Stimulated activated CD8-positive, alpha-beta memory T cell treated with anti-CD3 and anti-CD28 coated beads, Interleukin-4, amount 100 ng/mL, for 48 hours (primary cell): ENCODE measurements around the gene FRAS1.
"Not testable (repeated sequence)": the region's sequence is repeated elsewhere in the genome, so short reads cannot be mapped to it uniquely, and the experiment has no call there.

Source experiments
- DNase-seq: peaks from one replicate; pipeline ENCODE4 v3.0.0-alpha.2; 2020

FRAS1 gene

DNA sequence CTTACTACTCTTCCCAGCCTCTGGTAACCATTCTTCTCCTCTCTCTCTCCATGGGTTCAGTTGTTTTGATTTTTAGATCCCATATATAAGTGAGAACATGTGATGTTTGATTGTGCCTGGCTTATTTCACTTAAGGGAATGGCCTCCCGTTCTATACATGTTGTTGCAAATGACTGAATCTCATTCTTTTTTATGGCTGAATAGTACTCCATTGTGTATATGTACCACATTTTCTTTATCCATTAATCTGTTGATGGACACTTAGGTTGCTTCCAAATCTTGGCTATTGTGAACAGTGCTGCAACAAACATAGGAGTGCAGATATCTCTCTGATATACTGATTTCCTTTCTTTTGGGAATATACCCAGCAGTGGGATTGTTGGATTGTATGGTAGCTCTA is 410.1 kb downstream of the FRAS1 start:
- not testable (repeated sequence) for DNase-seq

DNA sequence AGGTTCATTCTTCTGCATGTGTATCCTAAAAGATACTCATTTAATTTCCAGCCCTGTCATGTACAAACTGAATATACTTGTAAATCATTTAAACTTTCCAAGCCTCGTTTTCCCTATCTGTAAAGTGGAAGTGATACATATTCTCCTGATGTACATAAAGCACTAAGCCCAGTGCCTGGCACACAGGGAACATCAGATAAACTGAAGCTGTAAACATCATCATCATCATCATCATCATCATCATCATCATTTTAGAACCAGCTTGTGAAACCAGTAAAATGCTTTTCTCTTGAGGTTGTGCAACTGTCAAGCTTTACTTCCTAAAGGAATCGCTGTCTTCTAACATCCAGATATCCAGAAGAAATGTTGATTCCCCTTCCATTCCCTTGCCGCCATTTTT is 411.1 kb downstream of the FRAS1 start:
- DNase-seq, result no peak

DNA sequence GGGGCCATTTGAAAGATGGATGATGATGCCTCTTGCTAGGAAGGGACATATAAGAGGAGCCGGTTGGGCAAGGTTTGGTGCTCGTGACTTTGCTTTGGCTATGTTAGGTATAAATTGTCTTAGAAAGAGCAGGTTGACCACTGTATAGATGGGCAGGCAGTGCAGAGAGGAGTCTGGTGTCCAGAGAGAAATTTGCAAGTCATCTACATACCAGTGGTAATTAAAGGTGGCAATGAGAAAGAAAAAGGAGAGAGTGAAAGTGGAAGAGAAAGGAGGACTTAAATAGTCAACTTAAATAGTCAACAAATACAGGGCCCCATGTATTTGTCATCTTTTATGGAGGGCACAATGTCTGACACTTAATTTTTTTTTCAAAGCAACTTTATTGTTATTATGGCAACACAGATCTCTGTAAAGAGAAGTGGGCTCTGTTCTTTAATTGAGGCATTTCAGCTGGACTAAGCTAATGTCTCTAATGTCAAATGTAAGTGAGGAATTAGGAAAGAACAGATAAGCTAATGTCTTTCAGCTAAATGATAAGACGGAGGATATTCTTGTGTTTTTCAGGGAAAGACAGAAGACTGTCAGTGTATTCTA is 419.1 kb downstream of the FRAS1 start:
- DNase-seq, result no peak

DNA sequence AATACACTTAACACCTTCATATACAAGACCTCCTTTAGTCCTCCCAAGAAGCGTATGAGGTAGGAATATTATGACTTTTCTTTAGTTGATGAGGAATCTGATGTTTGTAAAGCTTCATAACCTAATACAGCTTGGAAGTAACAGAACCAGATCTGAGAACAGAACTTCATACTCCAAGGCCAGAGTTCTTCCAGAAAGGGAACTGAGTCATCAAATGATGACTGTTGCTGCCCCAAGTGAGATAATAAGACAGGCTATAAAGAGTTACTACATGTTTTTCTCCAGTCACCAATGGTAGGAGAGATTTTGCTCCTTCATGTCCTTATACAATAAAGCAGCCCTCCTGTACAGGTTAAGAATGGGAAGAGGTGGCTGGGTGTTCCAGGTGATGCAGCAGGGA is 420.2 kb downstream of the FRAS1 start:
- DNase-seq, result no peak

DNA sequence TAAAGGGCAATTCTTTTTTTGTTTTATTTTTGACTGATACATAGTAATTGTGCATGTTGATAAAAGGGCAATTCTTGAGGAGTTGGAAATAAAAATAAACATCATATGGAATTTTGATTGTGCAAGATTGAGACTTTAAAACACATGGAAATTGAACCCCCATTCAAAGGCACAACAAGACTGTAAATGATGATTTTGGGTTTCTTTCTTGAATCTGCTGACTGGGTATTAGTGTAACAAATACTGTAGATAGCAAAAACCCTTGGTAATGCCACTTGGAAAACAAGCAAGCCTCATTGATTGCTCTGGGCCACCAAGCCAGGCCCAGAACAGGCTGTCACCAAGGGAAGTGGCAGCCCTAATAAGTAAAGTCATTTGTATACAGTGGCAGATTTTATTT is 421.4 kb downstream of the FRAS1 start:
- no peak for DNase-seq

DNA sequence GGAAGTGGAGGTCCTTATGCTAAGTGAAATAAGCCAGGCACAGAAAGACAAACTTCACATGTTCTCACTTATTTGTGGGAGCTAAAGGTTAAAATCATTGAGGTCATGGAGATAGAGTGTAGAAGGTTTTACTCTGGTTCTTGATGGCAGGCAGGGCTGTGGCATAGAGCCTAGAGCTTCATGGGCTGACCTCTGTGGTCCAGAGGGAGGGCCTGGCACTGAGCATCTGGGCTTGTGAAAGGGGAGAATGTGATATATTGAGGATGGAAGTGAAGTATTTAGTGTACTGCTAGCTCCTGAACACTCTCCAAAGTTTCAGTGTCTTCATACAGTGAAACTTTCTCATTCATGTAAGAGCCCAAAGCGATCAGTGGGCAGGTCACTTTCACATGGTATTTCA is 423.2 kb downstream of the FRAS1 start:
- no peak for DNase-seq

DNA sequence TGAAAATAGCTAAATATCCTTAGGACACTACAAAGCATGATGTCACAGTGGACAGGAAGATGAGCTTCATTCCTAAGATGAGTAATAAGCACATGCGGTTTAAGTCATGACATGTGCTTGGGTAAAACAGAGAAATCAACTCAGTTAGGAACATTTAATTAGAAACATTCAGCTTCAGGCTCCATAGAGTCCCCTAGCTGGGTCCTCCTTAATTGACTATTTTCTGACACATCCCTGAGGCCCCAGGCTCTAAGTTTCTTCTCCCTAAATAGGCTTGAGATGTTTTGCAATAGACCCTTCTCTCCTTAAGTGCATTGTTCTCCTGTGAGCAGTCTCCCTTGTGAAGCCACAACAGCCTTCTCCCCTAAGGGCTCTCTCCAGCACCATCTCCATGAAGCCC is 424.1 kb downstream of the FRAS1 start:
- DNase-seq, result no peak

DNA sequence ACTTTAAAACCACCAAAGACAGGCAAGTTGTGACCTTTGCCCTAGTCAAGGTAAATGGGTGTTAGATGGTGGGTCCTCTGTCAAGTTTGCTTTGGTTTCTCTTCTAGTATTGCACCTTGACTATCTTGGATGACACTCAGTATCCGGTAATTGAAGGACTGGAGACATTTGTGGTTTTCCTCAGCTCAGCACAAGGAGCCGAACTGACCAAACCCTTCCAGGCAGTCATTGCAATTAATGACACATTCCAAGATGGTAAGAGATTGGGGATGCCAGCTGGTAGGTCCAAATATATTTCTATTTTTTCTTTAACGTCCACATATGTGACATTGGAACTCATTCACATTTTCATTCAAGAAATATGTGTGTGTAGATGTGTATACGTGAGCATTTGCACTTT is 425.2 kb downstream of the FRAS1 start:
- DNase-seq, result no peak

DNA sequence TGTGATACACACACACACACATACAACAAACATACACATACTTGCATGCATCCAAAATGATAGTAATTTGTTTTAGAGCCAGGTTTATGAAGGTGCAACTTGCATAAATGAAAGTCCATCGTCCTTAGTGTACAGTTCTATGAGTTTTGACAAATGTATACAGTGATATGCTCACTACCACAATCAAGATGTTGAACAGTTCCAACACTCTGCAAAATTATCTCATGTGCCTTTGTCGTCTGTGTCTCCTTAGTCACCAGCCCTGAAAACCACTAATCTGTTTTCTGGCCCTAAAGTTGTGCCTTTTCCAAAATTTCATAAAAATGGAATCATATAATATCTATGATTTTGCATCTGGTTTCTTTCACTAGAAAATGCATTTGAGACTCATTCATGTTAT is 426.7 kb downstream of the FRAS1 start:
- DNase-seq, result no peak

DNA sequence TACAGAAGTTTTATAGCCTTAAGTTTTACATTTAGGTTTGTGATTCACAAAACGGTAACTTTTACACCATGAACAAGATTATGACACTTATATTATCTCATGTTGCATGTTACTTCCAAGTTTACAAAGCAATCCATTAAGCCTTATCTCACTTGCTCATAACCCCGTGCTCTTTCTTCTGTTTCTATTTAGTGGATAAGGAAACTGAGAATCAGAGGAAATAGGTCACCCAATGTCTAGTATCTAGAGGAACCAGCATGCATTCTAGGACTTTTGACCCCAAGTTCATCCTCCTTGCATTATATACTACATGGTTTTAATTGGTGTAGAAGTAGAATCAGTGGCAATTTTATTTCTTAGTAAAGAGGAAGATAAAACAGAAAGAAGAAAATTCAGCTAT is 427.5 kb downstream of the FRAS1 start:
- no peak for DNase-seq

DNA sequence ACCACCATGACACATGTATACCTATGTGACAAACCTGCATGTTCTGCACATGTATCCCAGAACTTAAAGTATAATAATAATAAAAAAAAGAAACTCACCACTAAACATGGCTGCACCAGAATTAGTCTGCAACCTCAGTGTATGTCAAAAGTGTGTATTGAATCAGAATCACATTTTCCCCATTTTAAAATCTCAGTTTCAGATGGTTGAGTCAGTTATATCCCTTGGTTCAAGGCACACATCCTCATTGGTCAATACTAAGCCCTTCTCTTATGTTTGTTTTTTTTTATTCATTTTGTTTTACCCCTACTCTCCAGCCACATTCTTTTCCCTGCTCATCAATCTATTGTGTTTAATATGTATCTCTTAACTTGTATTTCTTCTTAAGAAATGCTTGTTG is 436.6 kb downstream of the FRAS1 start:
- no peak for DNase-seq

DNA sequence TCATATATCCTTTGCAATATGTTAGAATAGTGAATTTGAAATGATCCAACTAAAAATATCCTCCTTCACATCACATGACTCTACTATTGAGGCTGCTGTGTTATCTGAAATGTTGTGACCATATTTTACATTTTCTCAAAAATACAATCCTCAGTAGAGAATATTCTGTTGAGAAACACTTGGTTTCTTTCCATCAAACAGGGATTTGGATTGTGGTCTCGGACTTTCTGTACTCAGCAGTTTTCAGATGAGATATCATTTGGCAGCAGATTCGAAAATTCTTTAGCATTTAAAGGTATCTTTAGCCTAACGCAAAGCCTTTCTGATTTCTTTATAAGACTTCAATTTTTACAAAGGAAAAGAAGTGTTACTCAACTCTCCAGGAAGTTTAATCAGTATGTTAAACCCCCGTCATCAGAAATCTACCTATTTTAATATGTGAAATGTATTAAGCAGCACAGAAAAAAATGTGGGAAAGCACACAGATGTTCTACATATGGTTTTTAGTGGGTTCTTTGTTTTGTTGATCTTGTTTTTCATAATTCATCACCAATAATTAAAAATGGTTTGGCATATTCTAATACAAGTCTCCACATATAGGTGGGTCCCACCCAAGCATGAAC is 439.0 kb downstream of the FRAS1 start:
- no peak for DNase-seq

DNA sequence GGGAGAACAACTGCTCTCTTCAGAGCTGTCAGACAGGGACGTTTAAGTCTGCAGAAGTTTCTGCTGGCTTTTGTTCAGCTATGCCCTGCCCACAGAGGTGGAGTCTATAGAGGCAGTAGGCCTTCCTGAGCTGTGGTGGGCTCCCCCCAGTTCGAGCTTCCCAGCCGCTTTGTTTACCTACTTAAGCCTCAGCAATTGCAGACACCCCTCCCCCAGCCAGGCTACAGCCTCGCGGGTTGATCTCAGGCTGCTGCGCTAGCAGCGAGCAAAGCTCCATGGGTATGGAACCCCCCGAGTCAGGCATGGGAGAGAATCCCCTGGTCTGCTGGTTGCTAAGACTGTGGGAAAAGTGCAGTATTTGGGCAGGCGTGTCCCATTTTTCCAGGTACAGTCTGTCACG is 449.1 kb downstream of the FRAS1 start:
- DNase-seq, result not testable (repeated sequence)

DNA sequence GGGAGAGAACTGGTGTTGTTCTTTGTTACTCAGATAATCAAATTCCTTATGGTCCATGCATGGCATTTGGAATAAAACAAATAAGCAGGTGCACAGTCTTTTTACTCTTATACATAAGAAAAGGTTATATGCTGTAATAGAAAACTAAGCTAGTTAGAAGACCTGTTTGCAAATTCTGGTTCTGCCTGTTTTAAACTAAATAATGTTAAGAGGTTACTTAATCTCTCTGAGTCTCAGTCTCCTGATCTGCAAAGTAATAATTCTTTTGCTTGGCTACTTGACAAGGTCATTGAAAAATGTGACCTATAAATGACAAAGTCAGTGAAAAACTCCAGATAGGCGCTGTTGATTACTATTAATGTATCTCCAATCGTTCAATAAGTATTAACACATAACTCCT is 451.9 kb downstream of the FRAS1 start:
- no peak for DNase-seq

DNA sequence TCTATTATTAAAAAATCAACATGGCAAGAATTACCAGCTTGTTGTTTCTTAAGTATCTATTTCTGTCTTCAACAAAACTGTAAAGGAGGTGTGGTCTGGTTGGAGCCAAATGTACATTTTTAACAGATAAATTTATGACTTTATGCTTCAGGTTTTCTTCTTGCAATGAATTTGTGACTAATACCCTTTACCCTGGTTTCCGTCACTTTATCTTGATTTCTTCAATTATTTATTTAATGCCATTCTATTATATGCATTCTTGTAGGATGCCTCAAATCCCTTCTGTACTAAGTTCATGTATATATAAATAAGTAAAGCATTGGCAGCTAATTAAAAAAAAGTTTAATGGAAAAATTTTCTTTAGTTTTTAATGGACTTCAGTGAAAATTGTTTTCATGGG is 453.0 kb downstream of the FRAS1 start:
- no peak for DNase-seq

DNA sequence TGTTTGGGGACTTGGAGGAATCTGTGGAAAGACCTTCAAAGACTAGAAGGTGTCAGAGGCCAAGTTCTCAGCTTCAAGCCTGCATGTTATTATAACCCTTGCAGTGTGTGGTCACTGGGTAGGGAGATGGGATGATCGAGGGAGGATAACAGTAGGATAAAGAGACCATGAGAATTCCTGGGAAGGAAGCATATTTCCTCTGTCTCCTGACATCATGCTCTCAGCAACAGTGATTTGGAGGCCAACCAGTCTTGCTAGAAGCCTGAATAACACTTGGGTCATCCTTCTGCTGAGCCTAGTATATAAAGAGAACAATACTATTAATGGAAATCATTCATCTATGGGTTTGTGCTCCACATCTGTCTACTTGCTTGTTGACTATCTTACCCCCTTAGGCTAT is 453.6 kb downstream of the FRAS1 start:
- no peak for DNase-seq

DNA sequence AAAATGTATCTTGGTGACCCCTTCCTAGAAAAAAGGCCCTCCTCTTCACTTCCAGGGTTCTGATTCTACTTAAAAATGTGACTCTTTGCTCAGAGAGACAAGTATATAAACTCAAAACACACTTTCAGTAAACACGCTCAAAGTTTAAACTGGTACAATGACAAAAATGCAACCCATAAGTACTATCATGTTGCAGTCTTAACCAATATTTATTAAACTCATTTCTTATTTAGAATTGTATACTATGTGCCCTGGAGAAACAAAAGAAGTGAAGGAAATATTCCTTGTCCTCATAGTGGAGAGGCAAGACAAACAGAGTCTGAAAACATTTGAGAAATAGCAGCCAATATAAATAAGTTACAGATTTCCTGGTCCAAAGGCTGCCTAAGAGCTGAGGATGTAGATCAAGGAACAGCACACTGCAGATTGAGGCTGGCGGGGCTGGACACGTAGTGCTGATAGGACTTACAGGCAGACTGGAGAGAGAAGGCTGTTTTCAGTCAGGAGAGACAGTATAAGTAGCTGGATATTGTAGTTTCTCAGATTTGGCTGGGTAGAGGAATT is 455.3 kb downstream of the FRAS1 start:
- DNase-seq, result no peak

DNA sequence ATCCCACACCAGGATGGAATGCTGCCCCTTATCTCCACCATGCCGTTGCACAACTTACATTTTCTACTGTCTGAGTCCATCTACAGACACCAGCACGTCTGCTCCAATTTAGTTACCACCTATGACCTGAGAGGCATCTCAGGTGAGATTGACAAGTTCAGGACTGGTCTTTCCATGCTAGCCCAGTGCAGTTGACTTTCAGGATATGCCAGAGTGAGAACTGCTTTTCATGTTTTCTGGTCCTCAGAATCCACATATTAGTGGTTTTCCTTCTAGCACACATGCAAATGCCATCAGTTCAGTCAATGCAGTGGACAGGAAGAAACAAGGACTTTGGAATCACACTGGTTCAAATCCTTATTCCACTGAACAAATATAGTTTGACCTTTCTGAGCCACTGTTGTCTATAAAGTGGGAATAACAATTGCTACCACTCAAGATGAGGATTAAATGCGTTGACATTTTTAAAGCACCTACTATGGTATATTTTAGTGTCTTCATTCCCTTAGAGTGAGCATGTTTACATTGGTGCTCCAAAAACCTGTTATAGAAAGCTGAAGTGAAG is 456.4 kb downstream of the FRAS1 start:
- no peak for DNase-seq

DNA sequence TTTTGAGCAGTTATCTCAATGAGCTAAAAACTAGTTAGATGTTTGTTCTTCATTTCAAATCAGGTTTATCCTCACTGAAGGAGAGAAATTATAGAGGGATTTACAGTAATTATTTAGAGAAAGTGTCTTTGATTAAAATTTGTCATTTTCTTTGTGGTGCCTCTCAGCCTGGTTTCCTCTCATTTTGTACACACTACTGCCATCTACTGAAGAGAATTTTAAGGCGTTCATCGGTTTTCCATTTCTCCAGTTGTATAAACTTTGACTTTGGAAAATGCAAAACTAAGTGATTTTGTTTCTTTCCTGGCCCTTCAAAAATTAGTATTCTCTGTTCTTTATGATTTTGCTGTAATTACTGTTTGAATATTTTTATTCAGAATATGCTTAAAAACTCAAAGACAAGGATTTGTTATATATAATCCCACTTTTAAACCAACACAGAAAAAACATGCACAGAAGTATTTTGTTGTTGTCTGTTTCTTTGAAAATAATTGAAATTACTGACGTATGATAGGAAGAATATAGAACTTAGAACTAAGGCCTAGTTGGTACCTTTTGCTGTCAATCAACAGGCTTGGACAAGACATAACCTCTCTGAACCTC is 460.0 kb downstream of the FRAS1 start:
- no peak for DNase-seq

DNA sequence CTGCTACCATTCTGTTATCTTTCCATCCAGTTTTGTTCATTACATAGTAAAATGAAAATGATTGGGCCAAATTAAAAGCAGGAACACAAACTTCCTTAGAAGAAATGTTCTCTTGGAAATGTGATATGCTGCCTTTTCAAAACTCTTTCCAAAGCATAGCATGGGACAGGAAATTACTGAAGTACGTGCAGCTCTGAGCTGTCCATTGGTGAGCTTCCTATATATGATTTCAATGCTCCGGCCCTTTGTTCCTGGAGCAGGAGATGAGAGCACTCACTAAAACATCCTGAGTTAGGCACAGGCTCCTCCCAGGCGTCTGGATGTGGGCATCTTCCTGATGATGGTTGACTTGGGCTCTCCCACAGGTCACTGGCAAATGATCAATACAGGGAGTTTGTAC is 461.4 kb downstream of the FRAS1 start:
- no peak for DNase-seq

DNA sequence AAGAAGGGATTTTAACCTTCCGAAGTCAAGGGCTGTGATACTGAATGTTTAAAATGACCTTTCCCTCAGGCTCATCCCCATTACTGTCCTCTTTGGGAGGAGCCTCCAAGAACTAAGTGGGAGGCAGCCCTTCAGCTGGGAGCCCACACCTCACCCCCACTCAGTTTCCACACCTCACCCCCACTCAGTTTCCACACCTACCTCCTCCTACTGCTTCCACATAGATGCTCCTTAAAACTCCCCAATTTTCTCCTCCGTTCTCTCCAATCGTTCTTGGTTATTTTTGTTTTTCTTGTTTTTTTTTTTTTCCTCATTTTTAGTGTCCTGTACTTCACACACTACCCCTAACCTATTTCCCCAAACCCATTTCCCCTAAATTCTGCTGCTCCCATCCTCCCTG is 462.8 kb downstream of the FRAS1 start:
- no peak for DNase-seq

DNA sequence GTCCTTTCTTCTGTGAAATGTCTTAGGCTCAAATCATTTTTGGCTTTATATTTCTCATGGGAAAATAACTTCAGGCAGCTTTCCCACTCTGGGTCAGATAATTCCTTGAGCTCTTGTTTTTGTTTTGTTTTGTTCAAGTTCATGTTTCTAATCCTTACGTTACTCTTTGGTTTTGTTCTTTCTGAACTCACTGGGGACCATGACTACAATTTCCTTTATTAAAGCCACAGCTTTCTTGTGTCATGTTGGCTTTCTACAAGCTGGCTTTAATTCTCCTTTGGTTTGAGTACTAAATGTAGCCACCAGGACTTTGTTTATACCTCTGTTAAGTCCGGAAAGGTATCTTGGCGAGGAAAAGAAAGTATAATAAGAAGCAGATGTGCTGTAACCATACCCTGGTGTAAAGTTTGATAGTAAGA is 463.7 kb downstream of the FRAS1 start:
- no peak for DNase-seq

DNA sequence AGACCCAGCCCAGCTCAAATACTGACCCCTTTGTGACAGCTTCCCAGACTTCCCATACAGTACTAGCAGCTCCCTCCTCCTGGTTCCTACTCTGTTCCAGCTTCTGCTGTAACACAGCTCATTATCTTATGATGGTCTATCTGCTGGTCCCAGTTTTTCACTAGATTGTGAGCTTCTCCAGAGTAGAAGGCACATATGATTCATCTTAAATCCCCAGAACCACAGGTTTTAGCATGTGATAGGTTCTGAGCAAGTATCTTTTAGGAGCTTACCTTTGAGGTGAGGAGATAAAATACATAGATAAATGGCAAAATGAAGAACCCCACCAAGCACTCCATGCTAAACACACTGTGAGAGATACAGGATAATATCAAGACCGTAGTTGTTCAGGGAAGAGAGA is 466.9 kb downstream of the FRAS1 start:
- DNase-seq, result no peak

DNA sequence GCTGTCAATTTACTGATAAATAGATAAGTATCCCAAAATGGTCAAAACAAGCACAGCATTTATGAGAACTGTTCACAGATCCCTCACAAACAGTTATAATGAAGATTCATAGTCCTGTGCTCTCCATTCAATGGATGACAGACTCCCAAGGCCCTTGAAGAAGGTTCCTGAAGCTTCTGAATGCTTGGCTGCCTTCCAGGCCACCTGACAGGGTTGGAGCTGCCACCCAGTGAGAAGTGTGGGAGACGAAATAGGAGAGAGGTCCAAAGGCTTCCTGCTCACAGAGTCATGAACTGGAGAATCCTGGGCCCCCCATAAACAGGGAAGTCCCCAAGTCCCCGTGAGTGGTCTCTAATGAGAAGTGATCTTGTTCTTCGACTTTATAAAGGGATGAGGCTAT is 468.4 kb downstream of the FRAS1 start:
- DNase-seq, result no peak
